Measurements from ENCODE around the gene TPRG1L.

DNA sequence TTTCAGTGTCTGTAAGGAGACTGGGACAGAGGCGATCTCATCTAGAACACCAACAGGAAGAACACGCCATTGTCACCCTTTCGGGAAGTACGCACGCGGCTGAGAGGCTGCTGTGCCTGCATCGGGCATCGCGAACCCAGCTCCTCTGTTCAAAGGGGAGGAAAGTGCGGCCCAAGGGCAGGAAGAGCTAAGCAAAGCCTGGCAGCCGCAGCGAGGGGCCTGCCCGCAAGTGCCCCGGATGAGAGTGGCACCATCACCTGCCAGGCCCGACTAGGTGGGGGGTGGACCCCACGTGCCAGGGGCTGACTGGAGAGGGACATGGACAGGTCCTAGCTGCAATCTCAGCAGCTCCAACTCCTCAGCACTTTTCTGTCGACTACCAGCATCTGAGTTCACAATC is 7.5 kb downstream of the TPRG1L start:
- TF ChIP-seq, protein P1, sequence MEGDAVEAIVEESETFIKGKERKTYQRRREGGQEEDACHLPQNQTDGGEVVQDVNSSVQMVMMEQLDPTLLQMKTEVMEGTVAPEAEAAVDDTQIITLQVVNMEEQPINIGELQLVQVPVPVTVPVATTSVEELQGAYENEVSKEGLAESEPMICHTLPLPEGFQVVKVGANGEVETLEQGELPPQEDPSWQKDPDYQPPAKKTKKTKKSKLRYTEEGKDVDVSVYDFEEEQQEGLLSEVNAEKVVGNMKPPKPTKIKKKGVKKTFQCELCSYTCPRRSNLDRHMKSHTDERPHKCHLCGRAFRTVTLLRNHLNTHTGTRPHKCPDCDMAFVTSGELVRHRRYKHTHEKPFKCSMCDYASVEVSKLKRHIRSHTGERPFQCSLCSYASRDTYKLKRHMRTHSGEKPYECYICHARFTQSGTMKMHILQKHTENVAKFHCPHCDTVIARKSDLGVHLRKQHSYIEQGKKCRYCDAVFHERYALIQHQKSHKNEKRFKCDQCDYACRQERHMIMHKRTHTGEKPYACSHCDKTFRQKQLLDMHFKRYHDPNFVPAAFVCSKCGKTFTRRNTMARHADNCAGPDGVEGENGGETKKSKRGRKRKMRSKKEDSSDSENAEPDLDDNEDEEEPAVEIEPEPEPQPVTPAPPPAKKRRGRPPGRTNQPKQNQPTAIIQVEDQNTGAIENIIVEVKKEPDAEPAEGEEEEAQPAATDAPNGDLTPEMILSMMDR (IDR thresholded peaks at IDR 0.05; ENCODE audit: borderline replicate concordance, extremely low read depth, low read length, poor library complexity, severe bottlenecking), result no peak
- TF ChIP-seq EZH2 (IDR thresholded peaks at IDR 0.05; ENCODE audit: borderline replicate concordance, low read depth, low read length, severe bottlenecking), result no peak

All from DND-41 (cell line).